GM18868 (cell line): Measurements from ENCODE around the gene MOXD1.
"Not testable (repeated sequence)": the region's sequence is repeated elsewhere in the genome, so short reads cannot be mapped to it uniquely, and the experiment has no call there.

Source experiments
- ATAC-seq: cut with Tn5 transposase; IDR thresholded peaks from one replicate; pipeline ENCODE4 v1.9.1; 2021; ENCODE audit warnings: mild to moderate bottlenecking, moderate library complexity; ENCODE audit not compliant: unreplicated experiment

MOXD1 gene

GRCh38 chr6:132357120-132357519, 44.2 kb downstream of the MOXD1 start:
- ATAC-seq, result no peak

- no peak for ATAC-seq
These were observed 46.6 kb downstream of the MOXD1 start for GRCh38 chr6:132354517-132355167.

- not testable (repeated sequence) for ATAC-seq
These were observed 49.3 kb downstream of the MOXD1 start for GRCh38 chr6:132351986-132352385.

GRCh38 chr6:132348231-132348630, 53.0 kb downstream of the MOXD1 start:
- ATAC-seq, result no peak

GRCh38 chr6:132344811-132345210, 56.5 kb downstream of the MOXD1 start:
- no peak for ATAC-seq

GRCh38 chr6:132341646-132342045, 59.6 kb downstream of the MOXD1 start:
- ATAC-seq, result no peak

GRCh38 chr6:132334521-132334885, 66.8 kb downstream of the MOXD1 start:
- no peak for ATAC-seq

- ATAC-seq, result no peak
These were observed 67.4 kb downstream of the MOXD1 start for GRCh38 chr6:132333639-132334520.

GRCh38 chr6:132330759-132331158, 70.5 kb downstream of the MOXD1 start:
- no peak for ATAC-seq

GRCh38 chr6:132322398-132322797, 78.9 kb downstream of the MOXD1 start:
- no peak for ATAC-seq

GRCh38 chr6:132320007-132320406, 81.3 kb downstream of the MOXD1 start:
- no peak for ATAC-seq

- ATAC-seq, result no peak
These were observed 84.3 kb downstream of the MOXD1 start for GRCh38 chr6:132316970-132317369.

GRCh38 chr6:132314432-132314831, 86.8 kb downstream of the MOXD1 start:
- no peak for ATAC-seq

- no peak for ATAC-seq
These were observed 90.4 kb downstream of the MOXD1 start for GRCh38 chr6:132310921-132311320.

GRCh38 chr6:132310151-132310550, 91.1 kb downstream of the MOXD1 start:
- not testable (repeated sequence) for ATAC-seq

GRCh38 chr6:132304891-132305305, 96.4 kb downstream of the MOXD1 start:
- no peak for ATAC-seq

- peak; percentile 88 for ATAC-seq
These were observed 100.8 kb downstream of the MOXD1 start for GRCh38 chr6:132300323-132300949.

- peak; percentile 57 for ATAC-seq
These were observed 102.8 kb downstream of the MOXD1 start for GRCh38 chr6:132298344-132298949.

- ATAC-seq, result no peak
These were observed 111.5 kb downstream of the MOXD1 start for GRCh38 chr6:132289756-132290155.

- peak; percentile 37 for ATAC-seq
These were observed 114.2 kb downstream of the MOXD1 start for GRCh38 chr6:132287101-132287500.

- peak; percentile 84 for ATAC-seq
These were observed 114.8 kb downstream of the MOXD1 start for GRCh38 chr6:132286298-132287019.
